GM12878 (cell line): ENCODE measurements around the gene ATG12. TPM values are rescaled to one million over a fixed set of nuclear protein-coding genes. Genes with fewer than 3 reads are reported as not detected.

ENCODE experiments used
- ATAC-seq: fragments of 200-7000 bp; cut with Tn5 transposase; 3 replicates; pipeline ENCODE4 v1.9.1; 2020; ENCODE audit warnings: mild to moderate bottlenecking, moderate library complexity
- BruUV-seq: library from RNA; stranded (reverse); fragments of 400-500 nt; replicated peaks from 2 replicates; lab custom pipeline; 2021; lab: Mats Ljungman, UMichigan
- CTCF ChIA-PET: fragments of 300-600 bp; sonication (Branson Sonifier 250); formaldehyde crosslinking; extraction: SDS; loops from one replicate; lab custom pipeline; 2021; ENCODE audit warnings: inconsistent platforms; lab: Yijun Ruan, JAX
- POLR2A ChIA-PET: fragments of 350-600 bp; formaldehyde crosslinking; extraction: SDS; loops from one replicate; lab custom pipeline; 2021; ENCODE audit warnings: inconsistent platforms; lab: Charles Lee
- RAD21 ChIA-PET: fragments of 300-600 bp; sonication (Branson Sonifier 250); formaldehyde crosslinking; loops from one replicate; lab custom pipeline; 2023; ENCODE audit warnings: antibody characterized with exemption; ENCODE audit not compliant: unreplicated experiment; lab: Charles Lee
- SMC1A ChIA-PET: fragments of 300-600 bp; sonication (Branson Sonifier 250); formaldehyde crosslinking; loops from one replicate; lab custom pipeline; 2023; ENCODE audit not compliant: unreplicated experiment, uncharacterized antibody; lab: Charles Lee
- DNase-seq: peaks from one replicate; pipeline ENCODE4 v3.0.0-alpha.2; 2011; ENCODE audit warnings: low read depth, low spot score
- FAIRE-seq: peaks from 3 replicates; lab custom pipeline; 2011; peaks lifted over from hg19 to GRCh38; lab: Jason Lieb, UNC
- H2AFZ ChIP-seq: 2 replicates; pipeline ENCODE4 v1.6.0; 2011; ENCODE audit warnings: low read depth, low read length, control low read depth; ENCODE audit not compliant: control insufficient read depth
- H3K27ac ChIP-seq: 2 replicates; pipeline ENCODE4 v1.5.1; 2011; ENCODE audit warnings: control low read depth; ENCODE audit not compliant: control insufficient read depth, insufficient read depth
- H3K27me3 ChIP-seq, 2 experiments: replicated peaks in 1 of 2; 2 replicates each; pipeline versions ENCODE4 v1.6.0 to v1.6.1; 2011; ENCODE audit warnings: low read length in 1 of 2; ENCODE audit not compliant: control insufficient read depth in 2 of 2, insufficient read depth in 2 of 2
- H3K36me3 ChIP-seq, 2 experiments: 2 replicates each; pipeline ENCODE4 v1.5.1; 2011; ENCODE audit warnings: low read length in 1 of 2; ENCODE audit not compliant: control insufficient read depth in 2 of 2, insufficient read depth in 2 of 2
- H3K4me1 ChIP-seq: 2 replicates; pipeline ENCODE4 v1.6.1; 2011; ENCODE audit warnings: mild to moderate bottlenecking, low read length, moderate library complexity, mixed read lengths; ENCODE audit not compliant: control insufficient read depth, insufficient read depth
- H3K4me2 ChIP-seq: 2 replicates; pipeline ENCODE4 v1.6.0; 2011; ENCODE audit warnings: control low read depth; ENCODE audit not compliant: control insufficient read depth, insufficient read depth
- H3K4me3 ChIP-seq: fragments of 200-600 bp; sonication (generic); 2 replicates; pipeline ENCODE4 v1.5.1; 2016
- H3K79me2 ChIP-seq: 2 replicates; pipeline ENCODE4 v1.6.0; 2011; ENCODE audit warnings: low read length; ENCODE audit not compliant: control insufficient read depth, insufficient read depth
- H3K9ac ChIP-seq: 2 replicates; pipeline ENCODE4 v1.8.0; 2011; ENCODE audit warnings: low read length, control low read depth, mixed read lengths; ENCODE audit not compliant: control insufficient read depth, insufficient read depth
- H3K9me3 ChIP-seq: replicated peaks from 3 replicates; pipeline ENCODE4 v1.5.1; 2011; ENCODE audit warnings: mild to moderate bottlenecking, low read length; ENCODE audit not compliant: control insufficient read depth, insufficient read depth
- H4K20me1 ChIP-seq: 2 replicates; pipeline ENCODE4 v1.6.0; 2011; ENCODE audit not compliant: control insufficient read depth, insufficient read depth
- ATF7 ChIP-seq: fragments of 450-650 bp; IDR thresholded peaks from 2 replicates; pipeline ENCODE4 v1.6.1; 2016; ENCODE audit warnings: low read depth, mild to moderate bottlenecking
- CBX3 ChIP-seq: fragments of 200-600 bp; sonication (generic); IDR thresholded peaks from 2 replicates; pipeline ENCODE4 v1.6.1; 2016; ENCODE audit warnings: low read depth, borderline replicate concordance
- CHD4 ChIP-seq: fragments of 200-600 bp; sonication (generic); IDR thresholded peaks from 2 replicates; pipeline ENCODE4 v1.6.1; 2016; ENCODE audit warnings: mild to moderate bottlenecking
- CREB1 ChIP-seq: IDR thresholded peaks from 2 replicates; pipeline ENCODE4 v1.6.1; 2012; ENCODE audit warnings: low read depth, mild to moderate bottlenecking, inconsistent platforms
- EED ChIP-seq: sonication (generic); IDR thresholded peaks from 2 replicates; pipeline ENCODE4 v1.6.1; 2016; ENCODE audit warnings: antibody characterized with exemption, low read depth
- HCFC1 ChIP-seq: fragments of 150-350 bp; IDR thresholded peaks from 2 replicates; pipeline ENCODE4 v1.6.1; 2014; ENCODE audit warnings: low read length
- NR2F1 ChIP-seq: fragments of 450-650 bp; conservative IDR thresholded peaks from 2 replicates; pipeline ENCODE4 v1.6.1; 2017; ENCODE audit warnings: mild to moderate bottlenecking
- NRF1 ChIP-seq: conservative IDR thresholded peaks from 2 replicates; pipeline ENCODE4 v1.6.1; 2011; ENCODE audit warnings: mild to moderate bottlenecking, low read depth, low read length, improper control_type of control experiment
- POU2F2 ChIP-seq: IDR thresholded peaks from 3 replicates; pipeline ENCODE4 v1.6.1; 2011; ENCODE audit warnings: low read depth, mild to moderate bottlenecking, low read length, borderline replicate concordance
- SIN3A ChIP-seq: IDR thresholded peaks from 2 replicates; pipeline ENCODE4 v1.6.1; 2012; ENCODE audit warnings: low read depth, low read length, improper control_type of control experiment
- SREBF2 ChIP-seq: IDR thresholded peaks from 2 replicates; pipeline ENCODE4 v1.6.1; 2012; ENCODE audit warnings: mild to moderate bottlenecking, low read length
- TCF12 ChIP-seq: IDR thresholded peaks from 2 replicates; pipeline ENCODE4 v1.6.1; 2011; ENCODE audit warnings: low read depth, mild to moderate bottlenecking, low read length
- WGBS: methylation state at CpG from one replicate; pipeline ENCODE4 v1.1.6; 2016; ENCODE audit warnings: low lambda C conversion rate; ENCODE audit not compliant: insufficient replicate concordance, insufficient coverage; ENCODE audit errors: missing lambda C conversion rate; 5-methylcytosine and 5-hydroxymethylcytosine counted together
- in situ Hi-C: fragments of 300-500 bp; cut with MboI; formaldehyde crosslinking; loops from 9 replicates; pipeline ENCODE4 v1.14.3; 2018; ENCODE audit warnings: mixed read lengths
- intact Hi-C: fragments of 100-400 bp; cut with micrococcal nuclease; formaldehyde crosslinking; loops from one replicate; pipeline ENCODE4 v1.14.2; 2022; ENCODE audit not compliant: unreplicated experiment
- polyA plus RNA-seq, 11 experiments: library from polyadenylated mRNA; depleted of rRNA in 4 of 11; unstranded in 6 of 11; stranded (reverse) in 5 of 11; fragments of >200 nt; fragmentation: Nextera tagmentation in 4 of 11; fragmentation: Illumina TruSeq in 1 of 11; extraction: Ambion mirVana in 4 of 11; extraction: Trizol in 1 of 11; gene quantifications; 1 replicate in 1 of 11; 2 replicates in 10 of 11; pipeline versions ENCODE4 v1.2.1 to v1.2.3, GENCODE V29; 2011 to 2016; ENCODE audit warnings: inconsistent platforms in 2 of 11, missing spikeins in 2 of 11, low read depth in 1 of 11
- total RNA-seq, 4 experiments: library from RNA; depleted of rRNA in 3 of 4; stranded (reverse); fragments of >200 nt in 3 of 4; fragmentation: Illumina TruSeq in 1 of 4; extraction: Trizol in 1 of 4; gene quantifications; 2 replicates each; pipeline versions ENCODE4 v1.2.1 to v1.2.3, GENCODE V29; 2013 to 2021
- TF ChIP-seq, protein P1 (sequence below): fragments of 150-350 bp; IDR thresholded peaks from 2 replicates; pipeline ENCODE4 v1.6.1; 2016; ENCODE audit warnings: low read depth, low read length
- TF ChIP-seq, protein P2 (sequence below): IDR thresholded peaks from 2 replicates; pipeline ENCODE4 v1.6.1; 2012; ENCODE audit warnings: low read depth, low read length, improper control_type of control experiment
- TF ChIP-seq, protein P3 (sequence below): fragments of 450-650 bp; IDR thresholded peaks from 2 replicates; pipeline ENCODE4 v1.6.1; 2018; ENCODE audit warnings: borderline replicate concordance, mild to moderate bottlenecking; ENCODE audit not compliant: partially characterized antibody
- TF ChIP-seq, protein P4 (sequence below): fragments of 450-650 bp; IDR thresholded peaks from 2 replicates; pipeline ENCODE4 v1.6.1; 2017; ENCODE audit warnings: mild to moderate bottlenecking

Gene ATG12
- total and polyA plus RNA-seq, 10 of the 15 experiments (the other 5 are each of a cell fraction or from before 2014, with no cell fraction given): 23.2 to 92.0 (median 58.6) TPM

DNA sequence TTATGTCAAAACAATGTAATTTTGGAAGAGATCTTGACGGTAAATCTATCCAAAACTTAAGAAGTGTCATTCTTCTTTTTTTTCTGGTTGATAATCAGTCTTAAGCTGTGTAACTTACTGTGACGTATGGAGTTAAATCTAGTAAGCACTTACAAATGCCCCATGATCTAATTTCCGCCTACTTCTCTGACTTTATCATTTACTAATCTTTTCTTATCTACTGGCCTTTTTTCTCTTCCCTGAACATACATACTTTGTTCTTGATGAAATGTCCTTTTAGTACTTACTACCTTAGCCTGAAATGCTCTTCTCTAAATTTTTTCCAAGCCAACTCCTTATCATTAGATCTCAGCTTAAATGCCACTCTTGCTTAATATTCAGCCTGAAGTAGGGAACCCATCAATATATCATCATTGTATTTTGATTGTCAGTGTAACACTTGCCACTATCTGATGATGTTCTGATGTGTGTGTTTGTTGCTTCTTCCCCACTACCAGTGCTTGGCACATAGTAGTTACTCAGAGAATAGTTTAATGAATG lies 28.0 kb upstream of the ATG12 start:
- SMC1A ChIA-PET: interaction anchor here (0.6 to 1.3 kb wide), 3 partner anchors 22 to 665 kb away, joined by 3 read pairs; no protein-coding TSS in a partner anchor
- FAIRE-seq: no peak
- H3K79me2 ChIP-seq: peaks cover 20% of the 10 kb centered on the region
- H3K4me2 ChIP-seq: no peak overlapping the region
- no peak for DNase-seq
- no peaks in the 10 kb centered on the region for H3K4me1 ChIP-seq
- no peak overlapping the region for H3K9ac ChIP-seq
- H3K27me3 ChIP-seq: no peaks in the 10 kb centered on the region
- no peak overlapping the region for H3K27ac ChIP-seq
- in situ Hi-C loops: no loop called here
- POLR2A ChIA-PET: no interaction called here
- intact Hi-C loops: no loop called here
- H3K36me3 ChIP-seq: peaks cover 0 to 17% of the 10 kb centered on the region in 2 experiments; a peak in 1 of 4 replicates
- no TSS peak for BruUV-seq
- H2AFZ ChIP-seq: no peak overlapping the region
- no peak for ATAC-seq
- H3K4me3 ChIP-seq: no peak overlapping the region
- 98% methylated on average over 3 of the region's 3 CpGs for WGBS
- no peaks in the 10 kb centered on the region for H3K9me3 ChIP-seq
- CTCF ChIA-PET: interaction anchor here (1.2 to 1.3 kb wide), 2 partner anchors 9 to 199 kb away, joined by 3 to 6 read pairs; no protein-coding TSS in a partner anchor
- RAD21 ChIA-PET: no interaction called here
- H4K20me1 ChIP-seq: no peaks in the 10 kb centered on the region
- TF ChIP-seq NRF1: no peak
- TF ChIP-seq ATF7: no peak
- no peak for TF ChIP-seq HCFC1
- TF ChIP-seq, protein P1, sequence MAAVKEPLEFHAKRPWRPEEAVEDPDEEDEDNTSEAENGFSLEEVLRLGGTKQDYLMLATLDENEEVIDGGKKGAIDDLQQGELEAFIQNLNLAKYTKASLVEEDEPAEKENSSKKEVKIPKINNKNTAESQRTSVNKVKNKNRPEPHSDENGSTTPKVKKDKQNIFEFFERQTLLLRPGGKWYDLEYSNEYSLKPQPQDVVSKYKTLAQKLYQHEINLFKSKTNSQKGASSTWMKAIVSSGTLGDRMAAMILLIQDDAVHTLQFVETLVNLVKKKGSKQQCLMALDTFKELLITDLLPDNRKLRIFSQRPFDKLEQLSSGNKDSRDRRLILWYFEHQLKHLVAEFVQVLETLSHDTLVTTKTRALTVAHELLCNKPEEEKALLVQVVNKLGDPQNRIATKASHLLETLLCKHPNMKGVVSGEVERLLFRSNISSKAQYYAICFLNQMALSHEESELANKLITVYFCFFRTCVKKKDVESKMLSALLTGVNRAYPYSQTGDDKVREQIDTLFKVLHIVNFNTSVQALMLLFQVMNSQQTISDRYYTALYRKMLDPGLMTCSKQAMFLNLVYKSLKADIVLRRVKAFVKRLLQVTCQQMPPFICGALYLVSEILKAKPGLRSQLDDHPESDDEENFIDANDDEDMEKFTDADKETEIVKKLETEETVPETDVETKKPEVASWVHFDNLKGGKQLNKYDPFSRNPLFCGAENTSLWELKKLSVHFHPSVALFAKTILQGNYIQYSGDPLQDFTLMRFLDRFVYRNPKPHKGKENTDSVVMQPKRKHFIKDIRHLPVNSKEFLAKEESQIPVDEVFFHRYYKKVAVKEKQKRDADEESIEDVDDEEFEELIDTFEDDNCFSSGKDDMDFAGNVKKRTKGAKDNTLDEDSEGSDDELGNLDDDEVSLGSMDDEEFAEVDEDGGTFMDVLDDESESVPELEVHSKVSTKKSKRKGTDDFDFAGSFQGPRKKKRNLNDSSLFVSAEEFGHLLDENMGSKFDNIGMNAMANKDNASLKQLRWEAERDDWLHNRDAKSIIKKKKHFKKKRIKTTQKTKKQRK: no peak
- no peak for TF ChIP-seq CBX3
- TF ChIP-seq, protein P2, sequence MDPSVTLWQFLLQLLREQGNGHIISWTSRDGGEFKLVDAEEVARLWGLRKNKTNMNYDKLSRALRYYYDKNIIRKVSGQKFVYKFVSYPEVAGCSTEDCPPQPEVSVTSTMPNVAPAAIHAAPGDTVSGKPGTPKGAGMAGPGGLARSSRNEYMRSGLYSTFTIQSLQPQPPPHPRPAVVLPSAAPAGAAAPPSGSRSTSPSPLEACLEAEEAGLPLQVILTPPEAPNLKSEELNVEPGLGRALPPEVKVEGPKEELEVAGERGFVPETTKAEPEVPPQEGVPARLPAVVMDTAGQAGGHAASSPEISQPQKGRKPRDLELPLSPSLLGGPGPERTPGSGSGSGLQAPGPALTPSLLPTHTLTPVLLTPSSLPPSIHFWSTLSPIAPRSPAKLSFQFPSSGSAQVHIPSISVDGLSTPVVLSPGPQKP: no peak
- TF ChIP-seq, protein P3, sequence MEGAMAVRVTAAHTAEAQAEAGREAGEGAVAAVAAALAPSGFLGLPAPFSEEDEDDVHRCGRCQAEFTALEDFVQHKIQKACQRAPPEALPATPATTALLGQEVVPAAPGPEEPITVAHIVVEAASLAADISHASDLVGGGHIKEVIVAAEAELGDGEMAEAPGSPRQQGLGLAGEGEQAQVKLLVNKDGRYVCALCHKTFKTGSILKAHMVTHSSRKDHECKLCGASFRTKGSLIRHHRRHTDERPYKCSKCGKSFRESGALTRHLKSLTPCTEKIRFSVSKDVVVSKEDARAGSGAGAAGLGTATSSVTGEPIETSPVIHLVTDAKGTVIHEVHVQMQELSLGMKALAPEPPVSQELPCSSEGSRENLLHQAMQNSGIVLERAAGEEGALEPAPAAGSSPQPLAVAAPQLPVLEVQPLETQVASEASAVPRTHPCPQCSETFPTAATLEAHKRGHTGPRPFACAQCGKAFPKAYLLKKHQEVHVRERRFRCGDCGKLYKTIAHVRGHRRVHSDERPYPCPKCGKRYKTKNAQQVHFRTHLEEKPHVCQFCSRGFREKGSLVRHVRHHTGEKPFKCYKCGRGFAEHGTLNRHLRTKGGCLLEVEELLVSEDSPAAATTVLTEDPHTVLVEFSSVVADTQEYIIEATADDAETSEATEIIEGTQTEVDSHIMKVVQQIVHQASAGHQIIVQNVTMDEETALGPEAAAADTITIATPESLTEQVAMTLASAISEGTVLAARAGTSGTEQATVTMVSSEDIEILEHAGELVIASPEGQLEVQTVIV: no peak
- no peak for TF ChIP-seq POU2F2
- TF ChIP-seq NR2F1: no peak
- no peak for TF ChIP-seq CREB1
- no peak for TF ChIP-seq CHD4
- TF ChIP-seq SREBF2: no peak
- TF ChIP-seq TCF12: no peak
- TF ChIP-seq SIN3A: no peak
- TF ChIP-seq, protein P4, sequence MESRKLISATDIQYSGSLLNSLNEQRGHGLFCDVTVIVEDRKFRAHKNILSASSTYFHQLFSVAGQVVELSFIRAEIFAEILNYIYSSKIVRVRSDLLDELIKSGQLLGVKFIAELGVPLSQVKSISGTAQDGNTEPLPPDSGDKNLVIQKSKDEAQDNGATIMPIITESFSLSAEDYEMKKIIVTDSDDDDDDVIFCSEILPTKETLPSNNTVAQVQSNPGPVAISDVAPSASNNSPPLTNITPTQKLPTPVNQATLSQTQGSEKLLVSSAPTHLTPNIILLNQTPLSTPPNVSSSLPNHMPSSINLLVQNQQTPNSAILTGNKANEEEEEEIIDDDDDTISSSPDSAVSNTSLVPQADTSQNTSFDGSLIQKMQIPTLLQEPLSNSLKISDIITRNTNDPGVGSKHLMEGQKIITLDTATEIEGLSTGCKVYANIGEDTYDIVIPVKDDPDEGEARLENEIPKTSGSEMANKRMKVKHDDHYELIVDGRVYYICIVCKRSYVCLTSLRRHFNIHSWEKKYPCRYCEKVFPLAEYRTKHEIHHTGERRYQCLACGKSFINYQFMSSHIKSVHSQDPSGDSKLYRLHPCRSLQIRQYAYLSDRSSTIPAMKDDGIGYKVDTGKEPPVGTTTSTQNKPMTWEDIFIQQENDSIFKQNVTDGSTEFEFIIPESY: no peak
- no peak for TF ChIP-seq EED
